GM23248 (cell line): ENCODE data around the gene MTHFD1. TPM values are rescaled to one million over a fixed set of nuclear protein-coding genes. Genes with fewer than 3 reads are reported as not detected.

Experiments
- DNase-seq: peaks from one replicate; pipeline ENCODE4 v3.0.0-alpha.2; 2015
- H2AFZ ChIP-seq: fragments of 200-600 bp; sonication (generic); 2 replicates; pipeline ENCODE4 v1.6.1; 2016; ENCODE audit warnings: antibody characterized with exemption
- H3F3A ChIP-seq: fragments of 200-600 bp; sonication (generic); 2 replicates; pipeline ENCODE4 v1.6.1; 2016; ENCODE audit warnings: mild to moderate bottlenecking, antibody characterized with exemption, mixed run types; ENCODE audit not compliant: insufficient read depth
- H3K27ac ChIP-seq: fragments of 200-600 bp; sonication (generic); 2 replicates; pipeline ENCODE4 v1.5.1; 2016; ENCODE audit warnings: mild to moderate bottlenecking
- H3K27me3 ChIP-seq: fragments of 200-600 bp; sonication (generic); replicated peaks from 2 replicates; pipeline ENCODE4 v1.6.1; 2016; ENCODE audit warnings: mild to moderate bottlenecking; ENCODE audit not compliant: insufficient read depth
- H3K36me3 ChIP-seq: fragments of 200-600 bp; sonication (generic); 2 replicates; pipeline ENCODE4 v1.6.1; 2016; ENCODE audit warnings: low read depth, mild to moderate bottlenecking
- H3K4me1 ChIP-seq: fragments of 200-600 bp; sonication (generic); 2 replicates; pipeline ENCODE4 v1.6.1; 2016; ENCODE audit warnings: mild to moderate bottlenecking; ENCODE audit not compliant: insufficient read depth
- H3K4me2 ChIP-seq: fragments of 200-600 bp; sonication (generic); one replicate; pipeline ENCODE4 v1.6.1; 2016; ENCODE audit warnings: mild to moderate bottlenecking; ENCODE audit not compliant: unreplicated experiment
- H3K4me3 ChIP-seq: fragments of 200-600 bp; sonication (generic); 2 replicates; pipeline ENCODE4 v1.5.1; 2016; ENCODE audit warnings: mild to moderate bottlenecking
- H3K79me2 ChIP-seq: fragments of 200-600 bp; sonication (generic); 2 replicates; pipeline ENCODE4 v1.6.1; 2016; ENCODE audit warnings: mild to moderate bottlenecking; ENCODE audit not compliant: insufficient read depth
- H3K9ac ChIP-seq: fragments of 200-600 bp; sonication (generic); 2 replicates; pipeline ENCODE4 v1.6.1; 2016; ENCODE audit warnings: mild to moderate bottlenecking
- H3K9me2 ChIP-seq: fragments of 200-600 bp; sonication (generic); 2 replicates; pipeline ENCODE4 v1.6.1; 2016; ENCODE audit warnings: mixed run types, mild to moderate bottlenecking, moderate library complexity; ENCODE audit not compliant: insufficient read depth
- H3K9me3 ChIP-seq: fragments of 200-600 bp; sonication (generic); one replicate; pipeline ENCODE4 v1.6.1; 2017; ENCODE audit warnings: low read depth
- H4K20me1 ChIP-seq: fragments of 200-600 bp; sonication (generic); 2 replicates; pipeline ENCODE4 v1.6.0; 2016; ENCODE audit not compliant: insufficient read depth
- EZH2 ChIP-seq: fragments of 200-600 bp; sonication (generic); IDR thresholded peaks from 2 replicates; pipeline ENCODE4 v1.6.1; 2018; ENCODE audit warnings: antibody characterized with exemption, mild to moderate bottlenecking; ENCODE audit not compliant: insufficient read depth, poor library complexity, severe bottlenecking
- EZH2phosphoT487 ChIP-seq: fragments of 200-600 bp; sonication (generic); IDR thresholded peaks from 2 replicates; pipeline ENCODE4 v1.6.1; 2018; ENCODE audit warnings: antibody characterized with exemption, moderate library complexity, mild to moderate bottlenecking, low read depth; ENCODE audit not compliant: insufficient read depth
- WGBS, 2 experiments: methylation state at CpG; one replicate each; pipeline ENCODE4 v1.1.6; 2015 to 2017; ENCODE audit warnings: low lambda C conversion rate in 2 of 2, low coverage in 1 of 2; ENCODE audit errors: missing lambda C conversion rate in 2 of 2; 5-methylcytosine and 5-hydroxymethylcytosine counted together
- in situ Hi-C: fragments of 300-500 bp; cut with MboI; formaldehyde crosslinking; loops from 2 replicates; pipeline ENCODE4 v1.15.0; 2020
- polyA plus RNA-seq: library from polyadenylated mRNA; unstranded; fragments of >200 nt; fragmentation: Nextera tagmentation; extraction: Ambion mirVana; gene quantifications from 2 replicates; pipeline ENCODE4 v1.2.1, GENCODE V29; 2016
- total RNA-seq: library from RNA; depleted of rRNA; stranded (reverse); fragments of >200 nt; shearing (Covaris generic); gene quantifications from 2 replicates; pipeline ENCODE4 v1.2.3, GENCODE V29; 2014

The MTHFD1 gene
- total and polyA plus RNA-seq, 2 experiments from 2014 or later: 24.1 to 45.6 TPM

DNA sequence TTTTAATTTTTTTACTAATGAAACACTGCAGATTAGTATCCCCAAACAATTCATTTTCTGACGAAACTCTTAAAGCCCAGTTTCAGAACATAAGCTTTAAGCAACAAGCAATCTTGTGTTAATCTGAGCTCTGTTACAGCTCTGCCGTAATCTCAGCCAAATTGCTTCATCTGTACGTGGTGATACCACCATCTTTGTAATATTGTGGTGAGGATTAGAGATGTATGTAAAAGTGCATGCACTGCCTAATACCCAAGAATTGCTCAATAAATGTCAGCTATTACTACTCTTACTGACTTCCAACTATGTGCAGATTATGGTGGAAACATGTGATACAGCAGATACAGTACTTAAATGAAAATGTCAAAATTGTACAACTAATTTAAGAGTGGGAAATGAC is 78.9 kb downstream of the MTHFD1 start:
- no peaks in the 10 kb centered on the region for H3K27me3 ChIP-seq
- no peaks in the 10 kb centered on the region for H3K9me3 ChIP-seq
- no peak overlapping the region for H2AFZ ChIP-seq
- H3K27ac ChIP-seq: no peak overlapping the region
- peaks cover 20% of the 10 kb centered on the region; the same call in 1 of the 2 replicates for H3F3A ChIP-seq
- H3K4me2 ChIP-seq: no peak overlapping the region
- WGBS, 2 experiments: 95 to 99% methylated on average over 3 of the region's 3 CpGs
- H3K4me1 ChIP-seq: no peaks in the 10 kb centered on the region
- no peaks in the 10 kb centered on the region for H4K20me1 ChIP-seq
- TF ChIP-seq EZH2phosphoT487: no peak
- no peak for TF ChIP-seq EZH2
- no peak overlapping the region for H3K9ac ChIP-seq
- H3K79me2 ChIP-seq: no peaks in the 10 kb centered on the region
- in situ Hi-C loops: no loop called here
- H3K36me3 ChIP-seq: no peaks in the 10 kb centered on the region
- no peak overlapping the region for H3K4me3 ChIP-seq
- H3K9me2 ChIP-seq: no peaks in the 10 kb centered on the region
- DNase-seq: no peak

- H3K9me3 ChIP-seq: no peaks in the 10 kb centered on the region
- H4K20me1 ChIP-seq: no peaks in the 10 kb centered on the region
- H3K4me3 ChIP-seq: no peak overlapping the region
- no peak overlapping the region for H3K9ac ChIP-seq
- TF ChIP-seq EZH2 (no peak), EZH2phosphoT487 (no peak)
- H3F3A ChIP-seq: peaks cover 20% of the 10 kb centered on the region; the same call in 1 of the 2 replicates
- no peak for DNase-seq
- H2AFZ ChIP-seq: no peak overlapping the region
- H3K79me2 ChIP-seq: no peaks in the 10 kb centered on the region
- in situ Hi-C loops: no loop called here
- no peaks in the 10 kb centered on the region for H3K36me3 ChIP-seq
- H3K4me1 ChIP-seq: no peaks in the 10 kb centered on the region
- H3K27ac ChIP-seq: no peak overlapping the region
- no peaks in the 10 kb centered on the region for H3K27me3 ChIP-seq
- H3K4me2 ChIP-seq: no peak overlapping the region
- H3K9me2 ChIP-seq: no peaks in the 10 kb centered on the region
Measured at GRCh38 chr14:64467566-64467965, 79.4 kb downstream of the MTHFD1 start.

DNA sequence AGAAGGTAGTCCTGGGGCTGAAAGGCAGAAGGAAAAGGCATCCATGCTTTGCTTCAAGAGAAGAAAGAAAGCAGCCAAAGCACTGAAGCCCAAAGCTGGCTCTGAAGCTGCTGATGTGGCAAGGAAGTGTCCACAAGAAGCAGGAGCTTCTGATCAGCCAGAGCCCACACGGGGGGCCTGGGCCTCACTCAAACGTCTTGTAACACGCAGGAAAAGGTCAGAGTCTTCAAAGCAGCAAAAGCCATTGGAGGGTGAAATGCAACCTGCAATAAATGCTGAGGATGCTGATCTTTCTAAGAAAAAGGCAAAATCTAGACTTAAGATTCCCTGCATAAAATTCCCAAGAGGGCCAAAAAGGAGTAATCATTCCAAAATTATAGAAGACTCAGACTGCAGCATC is 80.3 kb downstream of the MTHFD1 start:
- no peak overlapping the region for H3K9ac ChIP-seq
- H3K36me3 ChIP-seq: no peaks in the 10 kb centered on the region
- no peaks in the 10 kb centered on the region for H3K27me3 ChIP-seq
- H3K4me3 ChIP-seq: no peak overlapping the region
- no peaks in the 10 kb centered on the region for H3K79me2 ChIP-seq
- no peak overlapping the region for H2AFZ ChIP-seq
- no peak for DNase-seq
- no peak overlapping the region for H3K4me2 ChIP-seq
- in situ Hi-C loops: no loop called here
- H4K20me1 ChIP-seq: no peaks in the 10 kb centered on the region
- H3K9me3 ChIP-seq: no peaks in the 10 kb centered on the region
- peaks cover 20% of the 10 kb centered on the region; the same call in 1 of the 2 replicates for H3F3A ChIP-seq
- WGBS, 2 experiments: 81 to 88% methylated on average over 3 of the region's 3 CpGs
- no peaks in the 10 kb centered on the region for H3K4me1 ChIP-seq
- no peak for TF ChIP-seq EZH2
- TF ChIP-seq EZH2phosphoT487: no peak
- no peaks in the 10 kb centered on the region for H3K9me2 ChIP-seq
- H3K27ac ChIP-seq: no peak overlapping the region

DNA sequence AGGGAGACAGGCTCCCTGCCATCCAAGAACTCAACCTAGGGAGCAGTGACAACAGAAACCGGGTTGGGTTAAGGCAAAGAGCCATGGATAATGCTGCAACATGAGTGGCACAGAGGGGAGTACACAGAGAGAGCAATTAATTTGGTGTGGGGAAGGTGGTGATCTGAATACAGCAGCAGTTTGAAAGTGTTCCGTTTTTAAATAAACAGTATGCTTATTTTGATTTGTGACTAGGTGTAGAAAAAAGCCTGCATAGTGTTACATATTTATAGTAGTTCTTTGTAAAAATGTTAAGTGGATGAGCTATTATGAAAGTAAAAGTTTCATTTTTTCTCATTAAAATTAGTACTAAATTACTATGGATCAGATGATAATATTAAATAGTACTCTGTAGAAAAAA is 85.9 kb downstream of the MTHFD1 start:
- Histone ChIP-seq H3K27ac (no peak overlapping the region), H3K9me2 (no peaks in the 10 kb centered on the region), H3K79me2 (no peaks in the 10 kb centered on the region), H3K4me2 (no peak overlapping the region), H3K4me1 (no peaks in the 10 kb centered on the region), H3F3A (no peaks in the 10 kb centered on the region), H3K27me3 (no peaks in the 10 kb centered on the region), H3K9ac (no peak overlapping the region), H3K9me3 (no peaks in the 10 kb centered on the region), H2AFZ (no peak overlapping the region), H4K20me1 (no peaks in the 10 kb centered on the region), H3K36me3 (no peaks in the 10 kb centered on the region), H3K4me3 (no peak overlapping the region)
- 31 to 38% methylated on average over 2 of the region's 2 CpGs for WGBS, 2 experiments
- TF ChIP-seq EZH2phosphoT487 (no peak), EZH2 (no peak)
- in situ Hi-C loops: loop anchor here (10.0 kb wide), 1 partner anchor 129 kb away; no protein-coding TSS in a partner anchor
- no peak for DNase-seq

- Histone ChIP-seq H3K9me3 (no peaks in the 10 kb centered on the region), H3K79me2 (no peaks in the 10 kb centered on the region), H3K27me3 (no peaks in the 10 kb centered on the region), H3K4me2 (no peak overlapping the region), H3K4me1 (no peaks in the 10 kb centered on the region), H4K20me1 (no peaks in the 10 kb centered on the region), H3K27ac (no peak overlapping the region), H3K9ac (no peak overlapping the region), H3K9me2 (no peaks in the 10 kb centered on the region), H3F3A (no peaks in the 10 kb centered on the region), H3K36me3 (no peaks in the 10 kb centered on the region), H2AFZ (no peak overlapping the region), H3K4me3 (no peak overlapping the region)
- in situ Hi-C loops: loop anchor here (10.0 kb wide), 1 partner anchor 130 kb away; no protein-coding TSS in a partner anchor
- WGBS, 2 experiments: 90 to 93% methylated on average over 4 of the region's 4 CpGs
- no peak for DNase-seq
- no peak for TF ChIP-seq EZH2
Measured at GRCh38 chr14:64474698-64475097, 86.5 kb downstream of the MTHFD1 start.
